Stimulated activated CD4-positive, alpha-beta T cell treated with anti-CD3 and anti-CD28 coated beads, TNF-alpha, amount 100 ng/mL, for 4 hours (primary cell): Measurements from ENCODE around the gene TMEM185A.
"Not testable (repeated sequence)": the region's sequence is repeated elsewhere in the genome, so short reads cannot be mapped to it uniquely, and the experiment has no call there.

Experiments used
- DNase-seq, 3 experiments: peaks; one replicate each; pipeline ENCODE4 v3.0.0-alpha.2; 2020; ENCODE audit warnings: low read depth in 3 of 3

TMEM185A gene

GRCh38 chrX:149626829-149627228 lies 4.8 kb downstream of the TMEM185A start:
- DNase-seq: not testable (repeated sequence)

GRCh38 chrX:149619662-149620061 lies 11.9 kb downstream of the TMEM185A start:
- not testable (repeated sequence) for DNase-seq

GRCh38 chrX:149618871-149619270 lies 12.7 kb downstream of the TMEM185A start:
- no peak for DNase-seq

- no peak for DNase-seq
Measured at GRCh38 chrX:149611623-149612175, 19.9 kb downstream of the TMEM185A start.

- DNase-seq: no peak
Measured at GRCh38 chrX:149610511-149610910, 21.1 kb downstream of the TMEM185A start.

DNA sequence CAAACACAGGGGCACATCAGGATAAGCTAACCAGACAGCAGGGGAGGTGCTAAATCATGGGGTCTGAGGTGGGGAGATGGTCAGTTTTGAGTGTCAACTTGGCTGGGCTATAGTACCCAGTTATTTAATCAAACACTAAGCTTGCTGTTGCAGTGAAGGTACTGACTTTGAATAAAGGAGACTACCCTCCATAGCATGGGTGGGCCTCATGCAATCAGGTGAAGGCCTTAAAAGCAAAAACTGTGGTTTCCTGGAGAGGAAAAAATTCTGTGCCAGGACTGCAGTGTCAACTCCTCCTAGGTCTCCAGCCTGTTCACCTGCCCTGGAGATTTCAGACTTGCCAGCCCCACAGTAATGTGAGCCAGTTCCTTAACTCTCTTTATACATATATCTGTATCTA lies 23.9 kb downstream of the TMEM185A start:
- no peak for DNase-seq

DNA sequence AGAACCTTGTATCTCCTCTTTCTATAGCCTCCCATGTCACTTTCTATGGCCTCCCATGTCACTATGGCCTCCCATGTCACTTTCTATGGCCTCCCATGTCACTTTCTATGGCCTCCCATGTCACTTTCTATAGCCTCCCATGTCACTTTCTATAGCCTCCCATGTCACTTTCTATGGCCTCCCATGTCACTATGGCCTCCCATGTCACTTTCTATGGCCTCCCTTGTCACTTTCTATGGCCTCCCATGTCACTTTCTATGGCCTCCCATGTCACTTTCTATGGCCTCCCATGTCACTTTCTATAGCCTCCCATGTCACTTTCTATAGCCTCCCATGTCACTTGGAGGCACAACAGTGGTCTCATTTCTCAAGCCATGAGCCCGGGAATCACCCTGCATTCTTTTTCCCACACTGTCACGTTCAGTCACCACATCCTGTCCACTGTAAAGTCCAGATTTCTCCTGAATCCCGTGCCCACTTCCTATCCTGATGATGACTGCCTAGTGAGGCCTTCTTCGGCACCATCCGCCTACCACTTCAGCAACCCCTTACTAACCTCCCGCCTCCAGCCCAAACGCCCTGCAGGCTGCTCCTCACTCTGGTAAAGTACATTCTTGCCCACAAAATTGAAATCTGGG lies 26.2 kb downstream of the TMEM185A start:
- not testable (repeated sequence) for DNase-seq

DNA sequence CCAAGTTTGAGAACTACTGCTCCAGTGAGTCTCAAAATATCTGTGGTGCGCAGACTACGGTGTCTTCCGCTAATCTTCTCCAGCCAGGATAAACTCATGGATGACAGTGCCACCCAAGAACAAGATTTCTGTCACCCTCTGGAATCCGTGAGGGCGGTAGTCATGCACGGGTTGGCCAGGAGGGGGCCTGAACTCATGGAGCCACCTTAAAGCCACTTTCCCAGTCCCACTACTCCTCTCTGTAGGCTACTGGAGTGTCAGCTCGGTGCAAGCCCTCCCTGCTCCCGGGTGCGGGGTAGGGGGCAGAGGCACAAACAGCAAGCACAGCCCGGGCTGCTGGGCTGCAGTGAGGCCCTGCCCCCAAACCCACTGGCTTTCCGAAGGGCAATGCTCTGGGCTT lies 33.0 kb downstream of the TMEM185A start:
- DNase-seq: not testable (repeated sequence)

- not testable (repeated sequence) for DNase-seq
Measured at GRCh38 chrX:149595943-149596342, 35.6 kb downstream of the TMEM185A start.

GRCh38 chrX:149595214-149595613 lies 36.4 kb downstream of the TMEM185A start, which contains the start of gene HSFX2:
HSFX2 (minus strand) TSS chrX:149595314; CDS start chrX:149594700, 614 bp downstream.
- DNase-seq: not testable (repeated sequence)

GRCh38 chrX:149590993-149591392 lies 40.6 kb downstream of the TMEM185A start:
- not testable (repeated sequence) for DNase-seq

GRCh38 chrX:149587359-149587758 lies 44.2 kb downstream of the TMEM185A start, which contains the start of gene MAGEA9B:
MAGEA9B (minus strand) TSS chrX:149587459; CDS start chrX:149583179, 4,280 bp downstream.
- not testable (repeated sequence) for DNase-seq

DNA sequence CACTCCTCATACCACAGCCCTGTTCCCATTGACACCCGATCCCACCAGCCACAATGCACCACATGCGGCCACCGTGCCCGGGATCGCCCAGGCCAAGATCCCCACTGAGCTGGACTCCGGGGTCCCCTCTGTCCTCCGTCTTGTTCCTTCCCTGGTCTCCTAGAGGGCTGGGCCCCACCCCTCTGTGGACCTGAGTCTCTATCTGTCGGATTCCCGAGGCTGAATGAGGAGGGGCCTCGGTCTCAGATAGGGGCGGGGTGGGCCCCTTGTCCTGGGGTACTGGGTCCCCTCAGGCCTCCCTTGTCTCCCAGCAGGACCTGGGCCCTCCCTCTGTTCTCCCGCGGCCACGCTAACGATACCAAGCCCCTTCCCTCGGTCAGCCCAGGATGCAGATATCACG lies 46.0 kb downstream of the TMEM185A start:
- not testable (repeated sequence) for DNase-seq

DNA sequence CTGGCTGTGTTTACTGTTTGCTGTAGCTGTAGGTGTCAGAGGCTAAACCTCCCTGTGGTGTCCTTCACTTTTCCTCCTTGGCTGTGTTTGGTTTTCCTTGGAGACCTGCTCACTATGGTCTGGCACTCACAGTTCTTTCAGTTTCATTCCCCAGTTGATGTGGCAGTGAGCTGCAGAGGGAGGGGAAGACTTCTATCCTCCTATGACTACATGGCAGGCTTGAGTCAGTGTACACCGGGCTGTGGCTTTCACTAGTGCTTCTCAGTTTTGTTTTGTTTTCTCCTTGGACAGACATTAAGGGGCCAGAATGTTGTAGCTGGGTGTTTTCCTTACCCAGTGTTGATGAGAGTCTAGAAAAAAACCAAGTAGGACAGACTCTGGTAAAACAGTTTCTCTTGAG lies 58.1 kb downstream of the TMEM185A start:
- DNase-seq: not testable (repeated sequence)

GRCh38 chrX:149572743-149573142 lies 58.8 kb downstream of the TMEM185A start:
- no peak for DNase-seq

DNA sequence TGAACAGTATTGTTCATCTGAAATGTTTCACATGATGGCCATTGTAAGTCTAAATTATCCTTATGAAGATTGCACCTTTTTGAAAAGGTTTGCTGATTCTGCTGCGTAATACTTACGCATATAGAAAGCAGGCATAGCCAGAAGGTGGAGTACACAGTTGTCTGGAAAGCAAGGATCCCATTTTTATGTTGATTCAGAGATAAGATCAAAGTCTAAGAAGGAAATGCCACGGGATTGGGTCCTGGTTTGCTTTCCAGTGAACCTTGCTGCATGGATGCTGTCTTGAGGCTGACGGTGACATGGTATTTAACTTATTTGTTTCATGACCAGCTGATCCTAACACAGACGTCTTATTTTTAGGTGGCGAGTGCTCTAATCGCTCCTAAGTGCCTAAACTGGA lies 59.8 kb downstream of the TMEM185A start:
- DNase-seq: no peak

GRCh38 chrX:149570668-149571067 lies 60.9 kb downstream of the TMEM185A start:
- no peak for DNase-seq

DNA sequence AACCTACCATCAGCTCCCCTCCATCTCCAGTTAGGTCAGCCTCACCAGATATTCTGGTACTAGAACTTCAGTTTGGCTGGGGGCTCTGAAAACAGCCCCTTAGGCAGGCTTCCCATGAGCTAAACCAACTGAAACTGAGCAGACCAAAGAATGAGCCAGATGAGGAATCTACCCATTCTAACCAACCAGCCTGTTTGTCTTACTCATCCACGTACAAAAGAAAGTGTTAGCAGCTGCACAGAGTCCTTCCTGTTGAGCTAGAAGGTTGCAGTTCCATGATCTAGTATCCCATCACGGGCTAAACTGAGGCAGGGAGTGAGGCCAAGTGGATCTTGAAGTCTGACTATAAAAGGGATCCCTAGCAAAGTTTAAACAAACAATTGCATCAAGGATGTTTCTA lies 61.8 kb downstream of the TMEM185A start:
- DNase-seq: no peak

DNA sequence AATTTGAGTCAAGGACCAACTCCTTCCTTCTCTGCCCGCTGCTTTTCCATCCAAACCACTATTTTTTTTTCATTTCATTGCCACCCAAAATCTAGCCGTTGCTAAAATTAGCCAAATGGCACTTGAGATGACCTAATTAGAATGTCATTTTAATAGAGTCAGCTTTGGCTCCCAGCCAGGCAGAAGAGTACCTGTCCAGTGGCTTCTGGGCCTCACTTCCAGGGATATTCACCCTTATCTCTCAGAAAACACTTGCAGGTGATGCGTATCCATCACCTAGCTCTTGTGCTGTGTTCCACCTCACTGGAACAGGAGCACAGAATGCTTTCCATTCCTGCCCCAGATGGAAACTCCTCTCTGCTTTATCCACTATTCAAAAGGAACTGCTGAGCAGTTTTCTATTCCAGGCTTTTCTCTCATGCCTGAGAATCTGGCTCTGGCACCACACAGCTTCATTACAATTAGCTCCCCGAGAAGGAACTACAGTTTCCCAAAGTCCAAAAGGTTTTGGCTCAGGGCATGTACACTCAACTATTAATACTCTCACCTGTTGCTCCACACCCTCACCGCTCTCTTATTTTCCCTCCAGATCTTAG lies 62.8 kb downstream of the TMEM185A start:
- no peak for DNase-seq

GRCh38 chrX:149567621-149568417 lies 63.8 kb downstream of the TMEM185A start:
- DNase-seq: no peak

- no peak for DNase-seq
Measured at GRCh38 chrX:149563359-149563758, 68.2 kb downstream of the TMEM185A start.

DNA sequence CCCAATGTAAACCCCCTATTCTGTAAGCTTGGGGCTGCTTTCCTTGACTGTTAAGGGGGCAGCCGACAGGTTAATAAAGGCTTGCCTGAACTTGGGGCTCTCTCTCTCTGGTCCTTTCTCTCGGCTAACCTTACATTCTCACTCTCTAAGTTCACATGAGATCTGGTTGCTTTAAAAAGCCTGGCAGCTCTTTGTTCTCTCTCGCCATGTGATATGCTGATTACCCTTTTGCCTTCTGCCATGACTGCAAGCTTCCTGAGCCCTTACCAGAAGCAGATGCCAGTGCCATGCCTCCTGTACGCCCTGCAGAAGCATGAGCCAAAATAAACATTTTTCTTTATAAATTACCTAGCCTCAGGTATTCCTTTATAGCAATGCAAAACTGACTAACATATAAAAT lies 76.3 kb downstream of the TMEM185A start:
- not testable (repeated sequence) for DNase-seq
